Measurements from ENCODE around the gene SLC13A5. TPM values are rescaled to one million over a fixed set of nuclear protein-coding genes. Genes with fewer than 3 reads are reported as not detected.

Gene SLC13A5
- polyA plus RNA-seq, 4 donors: 0.81 to 4.8 (median 3.3) TPM

DNA sequence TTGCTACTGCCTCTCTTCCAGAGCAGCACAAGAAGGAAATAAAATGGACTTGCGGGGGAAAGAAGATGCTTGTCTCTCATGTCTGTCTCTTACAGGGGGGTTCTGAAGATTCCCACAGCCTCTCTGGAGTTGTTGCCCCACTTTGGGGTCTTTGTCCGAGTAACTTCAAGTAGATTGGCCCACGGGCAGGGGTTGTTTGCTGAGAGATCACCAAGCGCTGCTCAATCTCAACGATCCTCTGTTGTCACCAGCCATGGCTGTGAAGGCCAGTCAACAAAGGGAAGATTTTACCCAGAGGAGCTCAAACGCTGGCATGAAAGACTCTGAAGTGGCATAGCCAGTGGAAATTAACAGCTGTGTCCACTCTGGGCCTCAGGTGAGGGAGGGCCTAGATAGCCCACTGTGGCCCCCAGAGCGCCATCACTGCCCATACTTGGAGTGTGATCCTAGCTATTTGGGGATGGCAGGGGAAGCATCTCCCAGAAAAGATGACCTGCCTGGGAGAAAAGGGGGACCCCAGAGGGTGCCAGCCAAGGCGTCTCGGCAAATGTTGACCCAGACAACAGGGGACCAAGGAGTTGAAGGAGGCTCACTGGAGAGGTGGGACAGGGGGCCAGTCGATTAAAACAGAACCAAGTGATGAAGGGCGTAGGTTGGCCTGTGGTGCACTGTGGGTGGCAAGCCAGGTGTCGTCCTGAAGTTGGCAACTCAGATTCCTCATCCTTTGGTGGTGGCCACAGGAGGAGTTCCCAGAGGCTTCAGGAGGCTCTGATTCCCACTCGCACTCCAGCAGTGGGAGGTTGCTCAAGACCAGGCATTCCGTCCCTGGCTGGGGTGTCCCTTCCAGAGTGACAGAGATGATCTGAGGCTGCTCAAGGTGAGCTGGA, 28.0 kb downstream of the SLC13A5 start:
- DNase-seq (ENCODE audit: low read depth in 4 of 4, low spot score in 2 of 4): no peak

GRCh38 chr17:6684460-6684783, 28.7 kb downstream of the SLC13A5 start:
- no peak for DNase-seq (ENCODE audit: low read depth in 4 of 4, low spot score in 2 of 4)

- DNase-seq (ENCODE audit: low read depth in 4 of 4, low spot score in 2 of 4): no peak
These were observed 29.3 kb downstream of the SLC13A5 start for GRCh38 chr17:6683730-6684459.

- no peak for DNase-seq (ENCODE audit: low read depth in 4 of 4, low spot score in 2 of 4)
These were observed 30.0 kb downstream of the SLC13A5 start for GRCh38 chr17:6683081-6683684.

DNA sequence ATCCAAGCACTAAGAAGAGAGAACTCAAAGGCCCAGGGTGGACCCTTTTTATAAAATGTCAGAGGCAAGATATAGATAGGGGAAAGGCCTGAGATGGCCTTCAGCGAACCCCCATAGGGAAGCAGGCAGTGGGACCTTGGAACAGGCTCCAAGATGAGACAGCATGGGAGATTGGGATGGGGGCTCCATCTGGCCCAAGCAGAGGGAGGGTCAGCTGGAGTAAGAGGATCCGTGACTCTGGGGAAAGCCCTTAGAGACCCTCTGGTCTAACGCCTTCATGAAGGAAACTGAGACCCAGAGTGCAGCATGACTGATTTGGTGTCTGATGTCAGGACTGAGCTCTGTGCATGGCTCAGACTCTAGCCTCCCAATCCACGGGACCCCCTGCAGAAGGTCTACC, 30.8 kb downstream of the SLC13A5 start:
- DNase-seq (ENCODE audit: low read depth in 4 of 4, low spot score in 2 of 4): no peak

- DNase-seq (ENCODE audit: low read depth in 4 of 4, low spot score in 2 of 4): no peak
These were observed 31.5 kb downstream of the SLC13A5 start for GRCh38 chr17:6681671-6682070.

DNA sequence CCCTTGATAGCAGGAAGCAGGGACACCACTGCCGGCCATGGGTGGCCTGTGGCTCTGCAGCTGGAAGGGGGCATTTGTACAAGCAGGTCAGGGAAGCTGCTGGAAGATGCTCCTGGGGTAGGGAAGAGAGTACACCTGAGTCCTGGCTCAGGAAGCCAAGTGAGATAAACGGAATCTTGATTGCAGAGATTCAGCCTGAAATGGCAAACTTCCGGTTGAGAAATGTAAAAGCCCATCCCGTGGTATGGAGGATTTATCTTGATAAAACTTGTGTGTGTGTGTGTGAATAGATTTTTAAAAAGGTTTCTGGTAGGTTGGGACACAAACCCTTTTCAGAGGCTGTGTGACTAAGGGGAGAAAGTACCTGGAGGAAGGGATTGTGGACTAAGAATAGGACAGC, 32.0 kb downstream of the SLC13A5 start:
- DNase-seq (ENCODE audit: low read depth in 4 of 4, low spot score in 2 of 4): no peak

- no peak for DNase-seq (ENCODE audit: low read depth in 4 of 4, low spot score in 2 of 4)
These were observed 33.9 kb downstream of the SLC13A5 start for GRCh38 chr17:6679241-6679640.

GRCh38 chr17:6677946-6678345, 35.2 kb downstream of the SLC13A5 start:
- no peak for DNase-seq (ENCODE audit: low read depth in 4 of 4, low spot score in 2 of 4)

DNA sequence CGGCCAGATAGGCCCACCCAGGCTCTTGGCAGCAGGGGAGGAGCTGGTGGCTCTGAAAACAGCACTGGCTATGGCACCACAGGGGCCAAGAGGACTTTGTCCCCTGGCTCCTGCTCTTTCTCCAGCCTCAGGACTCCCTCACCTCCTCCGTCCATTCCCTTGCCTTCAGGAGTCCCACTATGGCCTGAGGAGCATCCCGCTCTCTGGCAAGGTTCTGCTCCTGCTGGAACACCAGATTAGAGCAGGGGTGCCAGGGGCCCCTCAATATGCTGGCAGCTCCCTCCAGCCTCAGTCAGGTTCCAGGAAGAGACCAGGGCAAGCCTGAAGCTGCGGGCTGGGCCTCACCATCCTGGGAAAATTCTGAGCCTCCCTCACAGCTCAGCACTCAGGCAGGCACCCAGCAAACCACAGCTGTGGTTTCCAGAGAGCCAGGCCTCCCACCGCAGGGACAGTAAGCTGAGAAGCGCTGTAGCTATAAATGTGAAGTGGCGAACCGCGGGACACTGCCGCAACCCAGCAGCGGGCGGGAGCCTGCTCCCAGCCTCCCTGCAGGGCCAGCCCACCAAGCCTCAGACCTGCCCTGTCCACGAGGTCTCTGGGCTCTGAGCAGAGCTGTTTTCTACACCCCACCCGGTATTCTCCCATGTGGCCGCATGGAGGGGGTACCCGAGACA, 35.9 kb downstream of the SLC13A5 start:
- no peak for DNase-seq (ENCODE audit: low read depth in 4 of 4, low spot score in 2 of 4)

GRCh38 chr17:6676802-6677157, 36.4 kb downstream of the SLC13A5 start:
- DNase-seq (ENCODE audit: low read depth in 4 of 4, low spot score in 2 of 4): no peak

DNA sequence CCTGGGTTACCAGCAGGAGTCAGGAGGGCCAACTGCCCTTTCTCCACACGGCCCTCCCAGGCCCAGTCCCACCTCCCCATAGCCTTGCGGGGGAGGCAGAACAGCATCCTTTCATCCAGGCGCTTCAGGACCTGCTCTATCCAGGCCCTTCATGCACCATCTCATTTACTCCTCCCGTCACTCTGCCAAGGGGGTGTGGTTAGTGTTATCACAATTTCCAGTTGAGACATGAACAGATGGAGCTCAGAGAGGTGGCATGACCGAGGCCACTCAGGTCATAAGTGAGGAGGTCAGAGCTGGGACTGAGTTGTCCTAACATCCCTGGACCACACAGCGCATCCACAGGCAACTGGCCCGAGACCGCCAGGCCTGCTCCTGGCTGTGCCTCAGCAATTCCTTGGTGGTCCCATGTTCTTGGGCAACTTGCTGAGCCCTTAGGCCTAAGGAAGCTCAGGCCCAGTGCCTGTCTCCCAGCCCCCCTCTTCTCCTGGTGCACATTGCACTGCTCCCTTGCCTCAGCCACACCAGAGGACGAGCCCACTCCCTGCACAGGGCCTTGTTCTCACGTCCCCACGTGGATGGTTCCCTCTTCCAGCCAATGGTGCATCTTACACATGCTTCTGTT, 37.9 kb downstream of the SLC13A5 start:
- no peak for DNase-seq (ENCODE audit: low read depth in 4 of 4, low spot score in 2 of 4)

- no peak for DNase-seq (ENCODE audit: low read depth in 4 of 4, low spot score in 2 of 4)
These were observed 38.6 kb downstream of the SLC13A5 start for GRCh38 chr17:6674586-6674985.

DNA sequence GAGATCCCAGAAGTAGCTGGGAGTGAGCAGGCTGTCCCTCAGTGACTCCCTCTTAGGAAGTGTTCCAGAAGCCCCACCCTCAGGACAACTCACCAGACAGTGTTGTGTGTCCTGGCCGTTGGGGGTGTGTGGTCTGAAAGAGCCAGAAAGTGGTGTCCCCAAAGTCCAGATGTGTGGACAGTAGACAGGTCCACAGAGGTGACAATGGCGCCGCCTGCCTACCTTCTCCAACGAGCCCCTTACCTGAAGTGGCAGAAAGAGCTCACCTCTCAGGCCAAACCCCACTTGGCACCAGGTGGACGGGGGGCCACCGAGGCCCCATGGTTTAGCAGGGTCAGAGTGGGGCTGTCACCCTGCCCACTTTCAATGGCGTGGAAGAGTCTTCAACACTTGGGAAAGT, 41.7 kb downstream of the SLC13A5 start:
- no peak for DNase-seq (ENCODE audit: low read depth in 4 of 4, low spot score in 2 of 4)

DNA sequence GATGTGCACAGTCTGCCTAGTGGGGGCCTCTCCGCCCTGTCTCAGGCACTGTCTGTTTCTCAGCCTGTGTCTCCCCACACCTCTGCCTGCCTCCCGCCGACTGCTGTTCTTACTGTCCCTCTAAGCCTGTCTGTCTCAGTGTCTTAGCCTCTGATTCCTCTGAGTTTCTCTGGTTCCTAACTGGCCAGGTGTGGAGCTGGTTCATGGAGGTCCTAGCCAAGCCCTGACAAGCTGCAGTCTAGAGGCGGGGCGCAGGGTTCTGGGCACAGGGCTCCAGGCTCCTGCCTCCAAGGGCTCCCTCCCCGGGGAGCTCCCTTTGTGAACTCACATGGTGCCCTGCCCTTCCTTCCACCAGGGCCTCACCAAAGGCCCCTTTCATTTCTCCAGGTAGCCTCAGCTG, 42.2 kb downstream of the SLC13A5 start:
- no peak for DNase-seq (ENCODE audit: low read depth in 4 of 4, low spot score in 2 of 4)

DNA sequence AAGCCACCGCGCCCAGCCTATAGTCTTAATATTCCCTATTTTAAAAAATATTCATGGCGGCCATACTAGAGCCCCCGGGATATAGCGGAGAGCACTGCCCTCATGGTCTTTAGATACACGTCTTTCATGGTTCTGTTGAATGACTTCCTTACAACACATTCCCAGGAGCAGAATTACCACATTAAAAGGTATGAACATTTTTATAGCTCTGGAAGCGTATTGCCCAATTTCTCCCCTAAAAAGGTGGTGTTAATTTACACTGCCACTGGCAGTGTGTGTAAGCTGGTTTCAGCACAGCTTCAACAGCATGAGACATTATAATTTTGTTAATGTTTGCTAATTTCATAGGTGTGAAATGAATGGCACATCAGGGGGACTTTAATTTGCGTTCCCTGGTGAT, 42.6 kb downstream of the SLC13A5 start:
- DNase-seq (ENCODE audit: low read depth in 4 of 4, low spot score in 2 of 4): no peak

DNA sequence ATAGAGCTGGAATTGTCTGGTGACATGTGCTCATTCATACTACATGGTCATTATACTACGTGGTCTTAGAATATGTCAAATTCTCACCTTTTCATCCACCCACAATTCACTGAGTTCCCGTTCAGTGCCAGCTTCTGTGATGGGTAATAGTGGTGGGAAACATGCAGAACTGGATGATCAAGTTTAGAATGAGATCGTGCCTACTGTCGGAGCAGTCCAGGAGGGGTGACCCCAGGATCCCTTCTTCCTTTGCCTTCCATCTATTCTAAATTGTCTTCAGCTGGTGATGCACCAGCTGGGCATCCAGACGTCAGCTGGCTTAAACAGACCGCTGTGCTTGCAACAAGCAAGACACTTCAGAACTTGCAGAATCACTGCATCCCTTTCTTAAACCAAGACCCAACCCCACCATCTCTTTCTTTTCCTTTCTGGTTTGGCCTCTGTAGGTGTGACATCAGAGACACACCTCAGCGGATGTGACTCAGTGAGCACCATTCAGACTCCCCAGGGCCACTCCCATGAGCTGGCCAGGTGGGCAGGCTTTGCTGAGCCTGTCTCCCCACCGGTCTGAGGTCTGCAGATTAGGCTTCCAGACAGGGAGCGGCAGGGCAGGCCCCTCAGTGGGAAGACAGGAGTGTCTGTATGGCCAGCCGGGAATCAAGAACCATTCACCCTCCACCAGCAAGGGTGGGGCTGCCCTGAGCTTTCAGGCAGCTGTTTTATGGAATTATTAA, 43.5 kb downstream of the SLC13A5 start:
- DNase-seq (ENCODE audit: low read depth in 4 of 4, low spot score in 2 of 4): no peak

- no peak for DNase-seq (ENCODE audit: low read depth in 4 of 4, low spot score in 2 of 4)
These were observed 44.3 kb downstream of the SLC13A5 start for GRCh38 chr17:6668727-6669425.

DNA sequence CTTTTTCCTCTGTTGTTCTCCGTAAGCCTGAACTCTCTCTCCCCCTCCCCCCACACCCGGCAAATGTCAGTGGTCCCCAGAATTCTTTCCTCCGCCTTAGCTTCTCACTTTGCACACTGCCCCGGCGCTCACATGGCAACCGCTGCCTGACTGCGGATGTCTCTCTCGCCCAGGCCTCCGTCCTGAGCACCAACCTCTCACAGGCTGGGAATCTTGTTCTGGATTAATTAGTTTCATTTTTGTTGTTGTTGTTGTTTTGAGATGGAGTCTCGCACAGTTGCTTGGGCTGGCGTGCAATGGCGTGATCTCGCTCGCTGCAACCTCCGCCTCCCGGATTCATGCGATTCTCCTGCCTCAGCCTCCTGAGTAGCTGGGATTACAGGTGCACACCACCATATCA, 45.0 kb downstream of the SLC13A5 start:
- DNase-seq (ENCODE audit: low read depth in 4 of 4, low spot score in 2 of 4): no peak

- DNase-seq (ENCODE audit: low read depth in 4 of 4, low spot score in 2 of 4): no peak
These were observed 45.7 kb downstream of the SLC13A5 start for GRCh38 chr17:6667516-6667915.
